ENCODE results near the gene ANO4.
"Not testable (repeated sequence)": the region's sequence is repeated elsewhere in the genome, so short reads cannot be mapped to it uniquely, and the experiment has no call there.

Gene ANO4

DNA sequence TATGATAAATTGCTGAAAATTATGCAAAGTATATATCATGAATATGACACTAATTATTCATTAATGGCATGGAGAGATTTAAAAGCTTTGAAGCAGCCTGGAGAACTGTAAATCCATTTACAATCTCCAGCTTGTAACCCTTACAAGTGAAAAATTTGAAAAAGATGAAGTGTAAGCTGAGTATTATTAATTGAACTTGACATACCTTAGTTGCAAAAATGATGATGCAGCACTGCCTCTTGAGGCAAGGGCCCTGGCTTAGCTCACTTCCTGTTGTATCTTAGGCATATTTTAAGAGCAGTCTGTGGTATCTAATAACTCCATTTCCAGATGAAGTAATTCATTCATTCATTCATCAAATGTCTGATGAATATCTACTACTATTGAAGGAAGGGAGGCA is 158.6 kb downstream of the ANO4 start:
- no peak for DNase-seq (ENCODE audit: low read depth)

GRCh38 chr12:100953677-100954076 is 159.1 kb downstream of the ANO4 start:
- DNase-seq (ENCODE audit: low read depth) = no peak

GRCh38 chr12:100954118-100954517 is 159.5 kb downstream of the ANO4 start:
- DNase-seq (ENCODE audit: low read depth) = no peak

GRCh38 chr12:100955139-100955538 is 160.6 kb downstream of the ANO4 start:
- DNase-seq (ENCODE audit: low read depth) = no peak

DNA sequence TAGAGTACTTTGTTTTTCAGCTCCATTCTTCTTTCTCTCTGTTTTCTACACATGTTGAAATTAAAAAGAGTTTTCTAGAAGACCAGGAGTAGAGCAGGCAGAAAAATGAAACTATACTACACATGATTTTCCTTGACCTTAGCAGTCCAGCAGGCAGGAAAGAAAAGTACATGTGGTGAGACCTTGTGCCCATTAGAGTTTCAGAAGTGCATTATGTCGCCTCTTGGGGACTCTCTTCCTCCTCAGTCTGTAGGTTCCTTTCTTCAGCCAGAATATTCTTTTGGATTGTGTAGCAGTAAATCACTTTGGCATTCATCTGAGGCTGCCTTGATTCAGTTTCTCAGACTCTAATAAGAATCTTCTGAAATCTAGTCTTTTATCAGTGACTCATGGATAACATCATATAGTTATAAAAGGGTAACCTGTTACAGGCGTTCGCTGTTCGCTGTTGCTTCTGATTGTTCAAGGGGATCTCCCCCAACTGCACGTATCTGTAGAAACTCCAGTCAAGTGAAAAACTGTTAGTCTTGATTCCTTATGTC is 161.8 kb downstream of the ANO4 start:
- no peak for DNase-seq (ENCODE audit: low read depth)

DNA sequence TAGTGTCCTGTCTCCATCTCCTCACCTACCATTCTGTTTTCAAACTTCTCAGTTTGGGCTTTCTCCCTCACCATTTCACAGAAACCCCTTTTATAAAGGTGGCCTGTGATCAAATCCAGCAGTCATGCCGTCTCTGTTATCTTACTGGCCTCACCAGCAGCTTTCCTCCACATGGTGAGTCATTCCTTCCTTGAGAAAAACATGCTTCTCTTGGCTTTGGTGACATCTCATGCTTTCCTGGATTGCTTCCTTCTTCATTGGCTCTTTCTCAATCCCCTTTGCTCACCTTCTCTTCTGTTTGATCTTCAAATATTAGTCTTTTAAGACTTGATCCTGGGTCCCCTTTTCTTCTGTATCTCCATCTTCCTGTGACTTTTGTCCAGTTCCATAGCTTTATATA is 164.9 kb downstream of the ANO4 start:
- DNase-seq (ENCODE audit: low read depth) = no peak

DNA sequence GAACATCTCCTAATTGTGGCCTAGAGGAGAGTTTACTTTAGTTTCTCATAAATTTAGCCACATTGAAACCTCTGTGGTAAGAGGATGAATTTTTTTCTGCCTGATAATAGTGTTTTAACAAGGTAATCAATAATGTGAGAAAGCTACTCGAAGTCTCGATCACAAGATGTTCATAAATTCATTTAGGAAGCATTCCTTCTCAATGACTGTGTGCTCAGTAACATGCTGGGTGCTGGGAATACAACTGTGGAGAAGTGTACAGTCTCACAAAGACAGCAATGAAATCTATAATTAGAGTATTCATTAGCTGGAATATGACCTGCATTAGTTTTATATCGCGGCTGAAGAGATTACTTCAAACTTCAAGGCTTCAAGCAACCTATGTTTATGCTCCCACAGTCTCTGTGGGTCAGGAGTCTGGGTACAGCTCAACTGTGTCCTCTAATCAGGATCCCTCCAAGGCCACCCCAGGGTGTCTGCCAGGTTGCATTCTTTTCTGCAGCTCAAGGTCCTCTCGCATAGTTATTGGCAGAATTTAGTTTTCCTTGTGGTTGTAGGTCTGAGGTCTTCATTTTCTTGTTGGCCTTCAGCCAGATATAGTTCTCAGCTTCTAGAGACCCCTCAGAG is 167.6 kb downstream of the ANO4 start:
- no peak for DNase-seq (ENCODE audit: low read depth)

- no peak for DNase-seq (ENCODE audit: low read depth)
Observed at GRCh38 chr12:100963381-100963780, 168.8 kb downstream of the ANO4 start.

GRCh38 chr12:100964028-100964427 is 169.5 kb downstream of the ANO4 start:
- DNase-seq (ENCODE audit: low read depth) = no peak

DNA sequence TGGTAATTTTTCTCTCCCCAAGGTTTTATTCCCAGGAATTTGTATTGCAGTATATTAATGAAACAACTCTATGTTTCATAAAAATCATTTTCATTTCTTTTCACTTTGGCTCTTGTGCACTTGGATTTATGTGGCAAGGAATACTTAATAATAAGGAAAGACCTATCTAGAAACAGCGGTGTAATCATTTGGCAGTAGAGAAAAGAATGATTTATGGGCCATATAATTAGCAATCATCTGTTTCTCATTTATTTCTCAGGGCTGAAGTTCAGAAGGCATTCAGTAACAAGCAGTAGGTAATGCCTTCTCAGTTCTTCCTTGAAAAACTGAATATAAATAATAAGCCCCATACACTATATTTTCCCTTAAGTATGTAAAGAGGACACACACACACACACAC is 172.6 kb downstream of the ANO4 start:
- no peak for DNase-seq (ENCODE audit: low read depth)

GRCh38 chr12:100970894-100971293 is 176.3 kb downstream of the ANO4 start:
- DNase-seq (ENCODE audit: low read depth) = no peak

DNA sequence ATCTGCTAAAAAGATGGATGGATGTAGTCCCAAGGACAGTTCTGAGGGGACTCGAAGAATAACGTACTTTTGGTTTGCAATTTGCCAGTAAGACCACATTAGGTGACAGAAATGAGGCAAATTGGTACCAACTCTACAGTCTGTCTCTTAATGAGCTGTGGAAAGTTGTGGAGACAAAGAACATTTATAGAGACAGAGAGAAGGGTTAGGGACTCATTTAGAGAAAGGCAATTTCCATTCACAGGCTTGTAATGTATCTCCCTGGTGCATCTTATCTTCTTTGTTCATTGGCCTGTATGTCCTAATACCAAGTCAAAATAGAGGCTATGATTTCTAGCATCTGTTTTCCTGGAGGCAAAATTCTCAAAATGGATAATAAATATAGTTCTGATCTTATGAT is 177.5 kb downstream of the ANO4 start:
- DNase-seq (ENCODE audit: low read depth) = no peak

DNA sequence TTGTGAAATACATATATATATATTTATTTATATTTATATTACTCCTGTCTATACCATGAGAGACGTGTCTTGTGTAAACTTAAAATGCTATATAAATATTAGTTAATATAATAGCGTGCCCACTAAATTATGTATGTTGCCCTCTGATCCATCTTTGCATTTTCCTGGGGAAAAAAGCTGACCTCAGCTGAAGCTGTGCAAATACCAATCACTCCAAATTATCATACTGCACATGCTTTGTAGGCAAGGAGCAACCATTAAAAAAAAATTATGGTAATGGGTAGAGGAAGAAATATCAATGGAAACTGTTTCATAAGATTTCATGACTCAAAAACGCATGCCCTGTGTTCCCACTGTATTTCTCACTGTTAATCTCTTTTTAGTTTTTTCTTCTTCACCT is 179.8 kb downstream of the ANO4 start:
- no peak for DNase-seq (ENCODE audit: low read depth)

- DNase-seq (ENCODE audit: low read depth) = no peak
Observed at GRCh38 chr12:100974747-100975146, 180.2 kb downstream of the ANO4 start.

GRCh38 chr12:100976735-100977134 is 182.2 kb downstream of the ANO4 start:
- no peak for DNase-seq (ENCODE audit: low read depth)

DNA sequence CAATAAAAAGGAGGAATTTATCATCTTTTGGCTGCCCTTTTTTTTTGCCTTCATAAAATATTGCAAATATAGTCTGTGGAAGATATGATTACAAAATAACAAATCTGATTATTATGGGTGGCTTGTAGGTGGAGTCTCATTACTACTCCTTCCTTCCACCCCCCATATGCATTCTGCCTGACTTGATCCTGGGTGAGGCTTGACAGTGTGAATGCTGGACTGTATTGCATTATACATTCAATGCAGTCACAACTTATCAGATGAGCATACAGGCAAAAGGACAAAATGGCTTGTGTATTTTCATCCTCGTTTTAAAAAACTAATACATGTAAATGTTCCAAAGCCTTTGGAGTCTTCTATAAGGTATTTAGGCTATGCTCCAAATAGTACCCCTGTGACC is 186.3 kb downstream of the ANO4 start:
- DNase-seq (ENCODE audit: low read depth) = no peak

- no peak for DNase-seq (ENCODE audit: low read depth)
Observed at GRCh38 chr12:100982511-100983183, 188.1 kb downstream of the ANO4 start.

DNA sequence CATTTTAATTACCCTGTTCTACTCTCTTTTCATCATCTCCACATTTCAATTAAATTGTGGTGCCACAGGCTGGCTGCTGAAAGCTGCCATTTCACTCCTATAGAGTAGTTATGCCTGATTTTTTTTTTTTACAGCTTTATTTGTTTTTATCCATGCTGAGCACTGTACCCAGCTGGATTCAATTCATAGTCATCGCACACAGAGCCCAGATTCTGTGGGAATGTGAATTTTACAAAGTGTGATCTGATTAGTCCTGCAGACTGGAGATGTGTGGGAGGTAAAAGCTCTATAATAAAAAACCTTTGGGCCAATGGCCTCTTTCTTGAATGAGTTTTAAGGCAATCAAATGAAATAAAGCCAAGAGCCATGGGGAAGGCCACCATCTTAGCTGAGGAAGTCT is 190.2 kb downstream of the ANO4 start:
- no peak for DNase-seq (ENCODE audit: low read depth)

DNA sequence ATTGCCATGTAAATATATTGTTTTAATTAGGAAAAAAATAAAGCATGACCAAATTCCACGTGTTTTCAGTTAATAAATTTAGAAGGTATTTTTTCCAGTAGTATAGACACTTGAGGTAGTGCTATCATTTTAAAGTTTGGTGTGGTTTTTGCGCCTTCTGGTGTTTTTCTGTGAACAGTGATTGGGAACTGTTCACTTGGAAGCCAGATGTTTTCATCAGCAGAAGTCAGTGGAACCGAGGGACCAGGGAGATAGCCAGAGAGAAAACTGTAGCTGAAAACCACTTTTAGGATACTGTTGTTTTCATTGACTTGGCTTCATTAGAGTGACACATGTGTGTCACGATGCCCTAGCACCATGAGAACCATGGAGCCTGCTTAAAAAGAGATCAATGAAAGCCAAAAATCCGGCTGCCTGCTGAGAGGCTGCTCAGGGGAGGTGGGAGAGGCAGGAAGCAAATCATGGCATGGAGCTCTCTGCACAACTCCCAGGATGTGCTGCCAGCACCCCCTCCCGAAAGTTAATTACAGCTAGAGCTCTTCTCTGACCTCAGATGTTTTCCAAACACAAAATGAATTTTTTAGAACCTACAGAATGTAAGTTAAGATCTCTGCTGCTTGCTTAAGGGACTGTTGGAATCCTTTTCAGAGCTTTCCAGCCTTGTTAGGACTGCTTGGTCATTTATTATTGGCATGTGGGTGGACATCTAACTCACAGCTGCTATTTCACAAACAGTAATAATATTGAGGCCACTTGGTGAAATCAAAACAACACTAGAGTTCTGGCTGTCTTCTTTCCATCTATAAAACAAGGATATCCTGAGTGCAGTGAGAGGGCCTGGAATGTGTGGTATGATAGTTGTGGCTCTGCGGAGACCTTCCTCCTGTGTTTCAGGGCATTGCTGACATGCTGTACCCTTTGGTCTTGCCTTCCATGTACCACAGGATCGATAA is 192.3 kb downstream of the ANO4 start:
- DNase-seq (ENCODE audit: low read depth) = no peak

GRCh38 chr12:100987552-100988521 is 193.3 kb downstream of the ANO4 start:
- DNase-seq (ENCODE audit: low read depth) = no peak

DNA sequence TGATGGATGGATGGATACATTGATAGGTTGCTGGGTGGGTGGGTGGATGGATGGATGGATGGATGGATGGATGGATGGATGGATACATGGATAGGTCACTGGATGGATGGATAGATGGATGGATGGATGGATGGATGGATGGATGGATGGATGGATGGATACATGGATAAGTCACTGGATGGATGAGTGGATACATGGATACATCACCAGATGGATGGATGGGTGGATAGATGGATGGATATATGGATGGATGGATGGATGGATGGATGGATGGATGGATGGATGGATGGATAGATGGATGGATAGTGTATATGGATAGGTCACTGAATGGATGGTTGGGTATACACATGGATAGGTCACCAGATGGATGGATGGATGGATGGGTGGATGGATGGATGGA is 194.9 kb downstream of the ANO4 start:
- DNase-seq (ENCODE audit: low read depth) = not testable (repeated sequence)

All from activated T-helper 1 cell treated with Interleukin-2 at 50 U/mL for 16 hours (primary cell).